Stimulated activated CD4-positive, alpha-beta T cell treated with anti-CD3 and anti-CD28 coated beads, Interleukin-2, amount 100 ng/mL, for 48 hours (primary cell): Measurements from ENCODE around the gene PROCA1.

Experiments
- DNase-seq, 2 donors: peaks; one replicate each; pipeline ENCODE4 v3.0.0-alpha.2; 2020

PROCA1 gene

GRCh38 chr17:28711723-28712031 lies at the start of gene PROCA1:
TSS of gene PROCA1 (minus strand) at chr17:28711888. CDS start at chr17:28711660, 228 bp downstream.
- no peak for DNase-seq

- DNase-seq, result no peak
Observed at GRCh38 chr17:28760601-28761562, 49.2 kb upstream of the PROCA1 start.

DNA sequence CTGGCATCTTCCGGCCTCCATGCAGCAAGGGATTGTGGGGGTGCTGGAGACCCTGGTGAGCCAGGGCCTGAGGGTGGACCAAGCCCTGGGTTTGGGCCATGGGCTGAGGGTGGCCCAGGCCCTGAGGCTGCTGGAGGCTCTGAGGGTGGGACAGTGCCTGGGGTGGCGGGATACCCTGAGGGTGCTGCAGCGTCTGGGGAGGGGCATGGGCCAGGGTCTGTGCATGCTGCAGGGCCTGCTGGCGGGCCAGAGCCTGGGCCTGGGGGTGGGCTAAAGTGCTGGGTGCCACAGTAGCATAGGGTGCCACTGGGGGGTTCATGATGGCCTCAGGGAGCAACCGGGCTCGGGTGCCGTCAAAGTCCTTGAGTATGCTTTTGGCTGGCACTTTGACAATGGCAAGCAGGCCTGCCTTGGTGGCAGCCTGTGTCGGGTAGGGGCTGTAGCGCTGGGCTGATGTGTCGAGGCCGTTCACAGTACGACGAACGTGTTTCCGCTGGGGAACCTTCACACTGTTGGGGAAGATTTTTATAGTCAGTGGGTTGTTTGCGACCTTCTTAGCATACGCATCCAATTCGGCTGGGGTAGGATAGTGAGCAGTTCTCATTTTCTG lies 47.7 kb upstream of the PROCA1 start:
- no peak for DNase-seq

DNA sequence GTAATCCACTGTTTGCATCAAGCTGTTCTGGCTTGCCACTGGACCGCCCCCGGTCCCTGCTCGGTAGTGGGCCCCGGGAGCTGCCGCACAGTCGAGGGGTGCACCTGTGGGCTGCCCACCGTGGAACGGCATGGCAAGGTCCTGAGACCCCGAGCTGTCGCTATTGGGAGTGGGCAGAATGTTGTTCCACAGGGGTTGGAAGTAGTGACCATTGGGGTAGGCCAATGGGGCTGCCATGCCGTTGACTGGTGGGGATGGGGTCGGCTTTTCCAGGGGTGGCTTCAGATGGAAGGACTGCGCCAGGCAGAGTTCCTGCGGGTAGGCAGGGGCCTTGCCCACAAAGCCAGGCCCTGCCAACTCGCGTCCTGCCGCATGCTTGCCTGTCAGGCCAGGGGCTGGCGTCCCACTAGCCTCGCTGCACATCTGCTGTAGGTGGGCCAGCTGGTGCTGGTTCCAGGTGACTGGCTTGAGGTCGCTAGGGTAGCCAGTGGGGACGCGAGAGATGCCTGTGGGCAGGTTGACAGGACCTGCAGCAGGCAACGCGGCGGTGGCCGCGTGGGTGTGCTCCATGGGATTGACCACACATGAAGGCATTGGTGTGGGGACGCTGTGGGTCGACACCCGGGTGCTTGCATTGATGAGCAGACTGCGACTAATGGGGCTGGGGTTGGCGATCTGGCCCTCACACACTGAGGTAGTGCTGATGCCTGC lies 46.9 kb upstream of the PROCA1 start:
- DNase-seq, result no peak

DNA sequence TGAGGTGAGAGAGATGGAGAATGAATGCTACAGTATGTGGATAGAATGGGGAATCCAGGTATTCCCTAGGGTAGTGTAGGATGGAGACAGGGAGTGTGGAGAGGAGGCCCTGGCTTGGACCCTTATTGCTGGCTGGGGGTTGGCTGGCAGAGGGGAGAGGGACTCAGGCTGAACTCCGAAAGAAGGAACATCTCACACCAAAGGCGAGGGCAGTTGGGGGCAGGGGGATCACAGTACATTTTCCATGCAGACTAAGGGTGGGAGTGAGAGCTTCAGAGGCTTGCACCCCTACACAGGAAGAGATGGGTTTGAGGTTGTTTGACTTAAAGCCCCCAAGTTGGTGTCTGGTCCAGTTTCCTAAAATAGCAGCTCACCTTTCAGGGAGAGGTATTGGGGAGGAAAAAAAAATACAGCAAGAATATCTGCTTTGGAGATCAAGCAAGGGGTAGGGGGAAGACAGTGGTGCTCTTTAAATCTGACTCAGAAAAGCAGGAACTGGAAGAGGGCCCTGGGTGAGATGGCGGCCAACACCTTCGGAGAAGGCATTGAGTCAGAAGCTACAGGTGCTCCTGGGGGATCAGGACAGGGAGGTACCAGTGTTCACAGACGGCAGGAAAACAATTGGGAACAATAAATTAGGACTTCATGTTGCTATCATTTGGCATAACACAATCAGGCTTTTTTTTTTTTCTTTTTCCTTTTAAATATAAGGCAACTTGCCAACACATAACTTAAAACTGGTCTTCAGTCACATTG lies 44.5 kb upstream of the PROCA1 start:
- DNase-seq, result no peak

GRCh38 chr17:28755486-28755885 lies 43.8 kb upstream of the PROCA1 start:
- no peak for DNase-seq

GRCh38 chr17:28751600-28752366 lies 40.1 kb upstream of the PROCA1 start:
- no peak for DNase-seq

- DNase-seq, result peak; percentile 87 to 90
Observed at GRCh38 chr17:28750178-28751047, 38.7 kb upstream of the PROCA1 start.

DNA sequence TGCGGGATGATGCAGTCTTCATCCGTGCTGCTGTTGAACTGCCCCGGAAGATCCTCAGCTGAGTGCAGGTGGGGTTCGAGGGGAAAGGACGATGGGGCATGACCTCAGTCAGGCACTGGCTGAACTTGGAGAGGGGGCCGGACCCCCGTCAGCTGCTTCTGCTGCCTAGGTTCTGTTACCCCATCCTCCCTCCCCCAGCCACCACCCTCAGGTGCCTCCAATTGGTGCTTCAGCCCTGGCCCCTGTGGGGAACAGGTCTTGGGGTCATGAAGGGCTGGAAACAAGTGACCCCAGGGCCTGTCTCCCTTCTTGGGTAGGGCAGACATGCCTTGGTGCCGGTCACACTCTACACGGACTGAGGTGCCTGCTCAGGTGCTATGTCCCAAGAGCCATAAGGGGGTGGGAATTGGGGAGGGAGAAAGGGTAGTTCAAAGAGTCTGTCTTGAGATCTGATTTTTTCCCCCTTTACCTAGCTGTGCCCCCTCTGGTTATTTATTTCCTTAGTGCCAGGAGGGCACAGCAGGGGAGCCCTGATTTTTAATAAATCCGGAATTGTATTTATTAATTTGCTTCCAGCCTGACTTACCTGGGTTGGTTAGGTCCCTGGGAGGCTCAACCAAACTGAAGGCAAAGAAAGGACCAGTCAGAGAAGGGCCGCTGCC lies 38.0 kb upstream of the PROCA1 start:
- no peak for DNase-seq

DNA sequence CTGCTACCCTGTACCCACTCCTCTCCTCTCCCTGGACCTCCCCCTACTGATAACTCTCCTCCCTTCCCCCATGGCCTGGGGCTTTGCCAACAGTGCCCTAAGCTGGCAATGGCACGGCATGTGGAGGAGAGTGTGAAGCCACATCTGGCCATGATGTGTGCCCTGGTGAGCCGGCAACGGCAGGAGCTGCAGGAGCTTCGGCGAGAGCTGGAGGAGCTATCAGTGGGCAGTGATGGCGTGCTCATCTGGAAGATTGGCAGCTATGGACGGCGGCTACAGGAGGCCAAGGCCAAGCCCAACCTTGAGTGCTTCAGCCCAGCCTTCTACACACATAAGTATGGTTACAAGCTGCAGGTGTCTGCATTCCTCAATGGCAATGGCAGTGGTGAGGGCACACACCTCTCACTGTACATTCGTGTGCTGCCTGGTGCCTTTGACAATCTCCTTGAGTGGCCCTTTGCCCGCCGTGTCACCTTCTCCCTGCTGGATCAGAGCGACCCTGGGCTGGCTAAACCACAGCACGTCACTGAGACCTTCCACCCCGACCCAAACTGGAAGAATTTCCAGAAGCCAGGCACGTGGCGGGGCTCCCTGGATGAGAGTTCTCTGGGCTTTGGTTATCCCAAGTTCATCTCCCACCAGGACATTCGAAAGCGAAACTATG lies 37.3 kb upstream of the PROCA1 start:
- DNase-seq, result no peak

DNA sequence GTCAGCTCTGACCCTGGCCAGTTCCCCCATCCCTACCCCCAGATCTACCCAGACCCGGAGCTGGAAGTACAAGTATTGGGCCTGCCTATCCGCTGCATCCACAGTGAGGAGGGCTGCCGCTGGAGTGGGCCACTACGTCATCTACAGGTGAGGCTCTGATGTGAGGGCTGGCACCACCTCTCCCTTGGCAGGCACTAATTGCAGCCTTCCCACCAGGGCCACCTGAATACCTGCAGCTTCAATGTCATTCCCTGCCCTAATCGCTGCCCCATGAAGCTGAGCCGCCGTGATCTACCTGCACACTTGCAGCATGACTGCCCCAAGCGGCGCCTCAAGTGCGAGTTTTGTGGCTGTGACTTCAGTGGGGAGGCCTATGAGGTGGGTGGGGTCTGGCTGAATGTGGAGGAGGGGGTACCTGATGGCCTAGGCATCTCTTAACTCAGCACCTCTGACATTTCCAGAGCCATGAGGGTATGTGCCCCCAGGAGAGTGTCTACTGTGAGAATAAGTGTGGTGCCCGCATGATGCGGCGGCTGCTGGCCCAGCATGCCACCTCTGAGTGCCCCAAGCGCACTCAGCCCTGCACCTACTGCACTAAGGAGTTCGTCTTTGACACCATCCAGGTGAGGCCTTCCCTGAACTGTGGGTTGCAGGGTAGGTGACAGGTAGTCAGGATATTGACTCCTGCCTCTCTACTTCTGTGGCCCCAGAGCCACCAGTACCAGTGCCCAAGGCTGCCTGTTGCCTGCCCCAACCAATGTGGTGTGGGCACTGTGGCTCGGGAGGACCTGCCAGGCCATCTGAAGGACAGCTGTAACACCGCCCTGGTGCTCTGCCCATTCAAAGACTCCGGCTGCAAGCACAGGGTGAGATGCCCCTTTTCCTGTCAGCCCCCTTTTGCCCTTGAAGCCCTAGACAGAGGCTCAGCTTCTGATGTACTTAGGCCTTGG lies 36.4 kb upstream of the PROCA1 start:
- DNase-seq, result no peak

DNA sequence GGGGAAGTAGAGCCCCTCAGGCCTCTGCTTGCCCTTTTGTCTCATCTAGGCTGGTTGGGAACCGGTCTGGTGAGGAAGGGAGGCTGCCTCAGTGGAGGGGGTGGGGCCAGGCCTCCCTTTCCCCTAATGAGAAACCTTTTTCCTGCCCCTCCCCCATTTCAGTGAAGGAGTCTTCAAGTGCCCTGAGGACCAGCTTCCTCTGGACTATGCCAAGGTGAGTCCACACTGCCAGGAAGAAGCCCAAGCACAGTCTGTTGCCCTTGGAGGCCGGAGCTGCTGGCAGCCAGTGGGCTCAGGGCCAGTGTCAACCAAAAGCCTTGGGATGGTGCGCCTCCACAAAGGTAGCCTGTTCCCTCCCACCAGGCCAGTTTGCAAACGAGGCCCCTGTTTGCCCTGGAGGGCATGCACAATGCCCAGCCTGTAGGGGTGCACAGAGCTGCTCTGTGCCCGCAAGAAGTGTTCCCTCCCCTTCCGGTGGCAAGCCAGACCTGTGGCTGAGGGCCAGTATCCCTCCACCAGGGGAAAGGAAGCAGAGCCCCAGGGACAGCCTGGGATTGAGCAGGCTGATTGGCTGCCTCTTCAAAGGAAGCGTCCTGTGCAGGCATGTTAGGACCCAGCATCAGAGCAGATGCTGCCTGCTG lies 35.5 kb upstream of the PROCA1 start:
- DNase-seq, result no peak

- no peak for DNase-seq
Observed at GRCh38 chr17:28746611-28747050, 34.9 kb upstream of the PROCA1 start.

DNA sequence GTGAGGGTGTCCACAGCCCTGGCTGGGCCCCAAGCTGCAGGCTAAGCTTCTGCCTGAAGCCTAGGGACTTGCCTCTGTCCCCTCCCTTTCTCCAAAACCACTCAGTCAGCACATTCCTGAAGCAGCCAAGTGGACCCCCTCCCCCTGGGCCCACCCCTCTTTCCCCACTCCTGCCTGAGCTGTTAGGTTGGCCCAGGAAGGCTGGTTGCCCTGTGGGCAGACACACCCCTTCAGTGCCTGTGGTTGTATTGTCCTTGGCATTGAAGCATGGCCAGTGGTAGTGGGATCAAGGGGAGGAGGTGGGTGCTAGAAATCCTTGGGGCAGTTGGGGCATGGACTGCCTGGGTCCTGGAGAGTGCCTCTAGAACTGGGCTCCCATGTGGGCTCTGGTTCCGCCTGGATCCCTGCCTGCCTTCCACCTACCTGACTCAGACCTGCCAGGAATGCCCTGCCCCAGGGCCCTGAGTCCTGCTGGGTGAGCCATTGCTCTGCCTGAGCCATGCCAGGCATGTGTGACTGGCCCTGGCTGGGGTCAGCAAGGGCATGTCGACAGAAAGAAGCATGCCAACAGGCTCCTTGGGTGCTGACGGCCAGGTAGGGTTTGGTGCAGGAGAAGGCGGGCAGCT lies 34.2 kb upstream of the PROCA1 start:
- DNase-seq, result no peak

- DNase-seq, result no peak
Observed at GRCh38 chr17:28744972-28745785, 33.5 kb upstream of the PROCA1 start.

DNA sequence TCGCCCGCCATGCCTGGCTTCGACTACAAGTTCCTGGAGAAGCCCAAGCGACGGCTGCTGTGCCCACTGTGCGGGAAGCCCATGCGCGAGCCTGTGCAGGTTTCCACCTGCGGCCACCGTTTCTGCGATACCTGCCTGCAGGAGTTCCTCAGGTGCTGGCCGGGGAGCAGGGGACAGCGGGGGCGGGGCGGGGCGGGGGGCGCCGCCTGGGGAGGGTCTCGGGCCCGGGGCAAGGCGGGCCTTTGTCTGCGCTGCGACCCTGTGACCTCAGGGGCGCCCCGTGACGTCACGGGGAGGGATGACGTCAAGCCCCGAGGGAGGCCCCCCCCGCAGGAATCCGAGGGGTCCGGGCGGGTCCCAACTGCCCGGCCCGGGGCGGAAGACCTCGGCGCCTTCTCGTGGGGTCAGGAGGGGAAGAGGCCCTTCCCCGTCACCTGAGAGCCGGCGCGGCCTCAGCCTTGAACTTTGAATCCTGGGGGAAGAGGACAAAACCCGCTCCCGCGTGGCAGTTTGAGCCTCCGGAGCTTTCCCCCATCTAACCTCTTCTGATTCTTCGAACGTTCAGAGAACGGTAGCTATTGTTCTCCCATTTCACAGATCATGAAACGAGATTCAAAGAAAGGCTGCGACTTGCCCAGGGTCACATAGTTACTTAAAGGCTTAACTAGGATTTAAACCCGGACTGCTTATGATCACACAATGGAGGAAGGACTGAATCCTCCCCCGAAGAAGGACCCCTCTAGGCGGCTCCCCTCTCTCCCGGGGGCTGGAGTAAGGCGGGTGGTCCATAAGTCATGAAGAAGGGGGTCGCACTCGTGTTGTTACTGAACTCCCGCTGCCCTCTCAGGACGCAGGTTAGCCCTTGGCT lies 32.6 kb upstream of the PROCA1 start:
- peak; percentile 67 to 68 for DNase-seq
